GM23248 (cell line): ENCODE results near the gene MAGEB18. TPM values are rescaled to one million over a fixed set of nuclear protein-coding genes. Genes with fewer than 3 reads are reported as not detected.

ENCODE experiments used
- DNase-seq: peaks from one replicate; pipeline ENCODE4 v3.0.0-alpha.2; 2015
- H2AFZ ChIP-seq: fragments of 200-600 bp; sonication (generic); 2 replicates; pipeline ENCODE4 v1.6.1; 2016; ENCODE audit warnings: antibody characterized with exemption
- H3F3A ChIP-seq: fragments of 200-600 bp; sonication (generic); 2 replicates; pipeline ENCODE4 v1.6.1; 2016; ENCODE audit warnings: mild to moderate bottlenecking, antibody characterized with exemption, mixed run types; ENCODE audit not compliant: insufficient read depth
- H3K27ac ChIP-seq: fragments of 200-600 bp; sonication (generic); 2 replicates; pipeline ENCODE4 v1.5.1; 2016; ENCODE audit warnings: mild to moderate bottlenecking
- H3K27me3 ChIP-seq: fragments of 200-600 bp; sonication (generic); replicated peaks from 2 replicates; pipeline ENCODE4 v1.6.1; 2016; ENCODE audit warnings: mild to moderate bottlenecking; ENCODE audit not compliant: insufficient read depth
- H3K36me3 ChIP-seq: fragments of 200-600 bp; sonication (generic); 2 replicates; pipeline ENCODE4 v1.6.1; 2016; ENCODE audit warnings: low read depth, mild to moderate bottlenecking
- H3K4me1 ChIP-seq: fragments of 200-600 bp; sonication (generic); 2 replicates; pipeline ENCODE4 v1.6.1; 2016; ENCODE audit warnings: mild to moderate bottlenecking; ENCODE audit not compliant: insufficient read depth
- H3K4me2 ChIP-seq: fragments of 200-600 bp; sonication (generic); one replicate; pipeline ENCODE4 v1.6.1; 2016; ENCODE audit warnings: mild to moderate bottlenecking; ENCODE audit not compliant: unreplicated experiment
- H3K4me3 ChIP-seq: fragments of 200-600 bp; sonication (generic); 2 replicates; pipeline ENCODE4 v1.5.1; 2016; ENCODE audit warnings: mild to moderate bottlenecking
- H3K79me2 ChIP-seq: fragments of 200-600 bp; sonication (generic); 2 replicates; pipeline ENCODE4 v1.6.1; 2016; ENCODE audit warnings: mild to moderate bottlenecking; ENCODE audit not compliant: insufficient read depth
- H3K9ac ChIP-seq: fragments of 200-600 bp; sonication (generic); 2 replicates; pipeline ENCODE4 v1.6.1; 2016; ENCODE audit warnings: mild to moderate bottlenecking
- H3K9me2 ChIP-seq: fragments of 200-600 bp; sonication (generic); 2 replicates; pipeline ENCODE4 v1.6.1; 2016; ENCODE audit warnings: mixed run types, mild to moderate bottlenecking, moderate library complexity; ENCODE audit not compliant: insufficient read depth
- H3K9me3 ChIP-seq: fragments of 200-600 bp; sonication (generic); one replicate; pipeline ENCODE4 v1.6.1; 2017; ENCODE audit warnings: low read depth
- H4K20me1 ChIP-seq: fragments of 200-600 bp; sonication (generic); 2 replicates; pipeline ENCODE4 v1.6.0; 2016; ENCODE audit not compliant: insufficient read depth
- EZH2 ChIP-seq: fragments of 200-600 bp; sonication (generic); IDR thresholded peaks from 2 replicates; pipeline ENCODE4 v1.6.1; 2018; ENCODE audit warnings: antibody characterized with exemption, mild to moderate bottlenecking; ENCODE audit not compliant: insufficient read depth, poor library complexity, severe bottlenecking
- EZH2phosphoT487 ChIP-seq: fragments of 200-600 bp; sonication (generic); IDR thresholded peaks from 2 replicates; pipeline ENCODE4 v1.6.1; 2018; ENCODE audit warnings: antibody characterized with exemption, moderate library complexity, mild to moderate bottlenecking, low read depth; ENCODE audit not compliant: insufficient read depth
- WGBS, 2 experiments: methylation state at CpG; one replicate each; pipeline ENCODE4 v1.1.6; 2015 to 2017; ENCODE audit warnings: low lambda C conversion rate in 2 of 2, low coverage in 1 of 2; ENCODE audit errors: missing lambda C conversion rate in 2 of 2; 5-methylcytosine and 5-hydroxymethylcytosine counted together
- in situ Hi-C: fragments of 300-500 bp; cut with MboI; formaldehyde crosslinking; loops from 2 replicates; pipeline ENCODE4 v1.15.0; 2020
- polyA plus RNA-seq: library from polyadenylated mRNA; unstranded; fragments of >200 nt; fragmentation: Nextera tagmentation; extraction: Ambion mirVana; gene quantifications from 2 replicates; pipeline ENCODE4 v1.2.1, GENCODE V29; 2016
- total RNA-seq: library from RNA; depleted of rRNA; stranded (reverse); fragments of >200 nt; shearing (Covaris generic); gene quantifications from 2 replicates; pipeline ENCODE4 v1.2.3, GENCODE V29; 2014; rRNA removed

Gene MAGEB18
- total RNA-seq (not detected in 2 replicates), polyA plus RNA-seq (not detected in 2 replicates)

- Histone ChIP-seq H3K4me2 (no peak within 1 kb of the TSS), H3K9me3 (no peaks in the 10 kb centered on the region), H3K27me3 (no peaks in the 10 kb centered on the region), H3K9ac (no peak within 1 kb of the TSS), H3K36me3 (no peaks in the 10 kb centered on the region), H3K9me2 (no peaks in the 10 kb centered on the region), H3F3A (no peaks in the 10 kb centered on the region), H2AFZ (no peak within 1 kb of the TSS), H3K27ac (no peak within 1 kb of the TSS), H4K20me1 (no peaks in the 10 kb centered on the region), H3K79me2 (no peaks in the 10 kb centered on the region), H3K4me1 (no peaks in the 10 kb centered on the region), H3K4me3 (no peak within 1 kb of the TSS)
- in situ Hi-C loops: no loop called here
- DNase-seq: no peak
- TF ChIP-seq EZH2 (no peak), EZH2phosphoT487 (no peak)
- WGBS, 2 experiments: 50 to 64% methylated on average over 9 to 11 of the region's 11 CpGs
Observed at GRCh38 chrX:26138274-26138673, at the start of gene MAGEB18. Gene MAGEB18 (plus strand): TSS chrX:26138343. CDS start chrX:26138986, 643 bp downstream.

GRCh38 chrX:26100421-26100920 is 37.7 kb upstream of the MAGEB18 start:
- Histone ChIP-seq H3K27me3 (no peaks in the 10 kb centered on the region), H2AFZ (no peak overlapping the region), H3K79me2 (no peaks in the 10 kb centered on the region), H3K36me3 (no peaks in the 10 kb centered on the region), H3F3A (no peaks in the 10 kb centered on the region), H3K4me2 (no peak overlapping the region), H3K9me2 (no peaks in the 10 kb centered on the region), H4K20me1 (no peaks in the 10 kb centered on the region), H3K4me1 (no peaks in the 10 kb centered on the region), H3K9me3 (no peaks in the 10 kb centered on the region), H3K9ac (no peak overlapping the region), H3K4me3 (no peak overlapping the region), H3K27ac (no peak overlapping the region)
- in situ Hi-C loops: no loop called here
- 26 to 45% methylated on average over 2 to 3 of the region's 3 CpGs for WGBS, 2 experiments
- TF ChIP-seq EZH2phosphoT487: no peak
- no peak for TF ChIP-seq EZH2
- DNase-seq: no peak

- Histone ChIP-seq H3K36me3 (no peaks in the 10 kb centered on the region), H3K4me3 (no peak overlapping the region), H3K79me2 (no peaks in the 10 kb centered on the region), H3K4me2 (no peak overlapping the region), H3K9me2 (no peaks in the 10 kb centered on the region), H4K20me1 (no peaks in the 10 kb centered on the region), H3K27me3 (no peaks in the 10 kb centered on the region), H3K27ac (no peak overlapping the region), H3K9me3 (no peaks in the 10 kb centered on the region), H3F3A (no peaks in the 10 kb centered on the region), H3K9ac (no peak overlapping the region), H3K4me1 (no peaks in the 10 kb centered on the region), H2AFZ (no peak overlapping the region)
- no peak for DNase-seq
- WGBS, 2 experiments: 50 to 71% methylated on average over 1 of the region's 1 CpG
- TF ChIP-seq EZH2phosphoT487 (no peak), EZH2 (no peak)
- in situ Hi-C loops: no loop called here
Observed at GRCh38 chrX:26109142-26109541, 29.0 kb upstream of the MAGEB18 start.

- Histone ChIP-seq H3K36me3 (no peaks in the 10 kb centered on the region), H2AFZ (no peak overlapping the region), H4K20me1 (no peaks in the 10 kb centered on the region), H3K9me3 (no peaks in the 10 kb centered on the region), H3K27me3 (no peaks in the 10 kb centered on the region), H3K4me3 (no peak overlapping the region), H3K9ac (no peak overlapping the region), H3K4me1 (no peaks in the 10 kb centered on the region), H3K9me2 (no peaks in the 10 kb centered on the region), H3F3A (no peaks in the 10 kb centered on the region), H3K27ac (no peak overlapping the region), H3K79me2 (no peaks in the 10 kb centered on the region), H3K4me2 (no peak overlapping the region)
- 0 to 15% methylated on average over 2 of the region's 2 CpGs for WGBS, 2 experiments
- no peak for DNase-seq
- in situ Hi-C loops: no loop called here
- no peak for TF ChIP-seq EZH2
- TF ChIP-seq EZH2phosphoT487: no peak
Observed at GRCh38 chrX:26146024-26146423, 7.9 kb downstream of the MAGEB18 start.

GRCh38 chrX:26160301-26160700 is 22.2 kb downstream of the MAGEB18 start, which contains the start of gene MAGEB6B:
Gene MAGEB6B (plus strand): TSS chrX:26160601. CDS start chrX:26160601, 0 bp downstream.
- WGBS, 2 experiments: 63 to 80% methylated on average over 9 of the region's 10 CpGs
- Histone ChIP-seq H3F3A (no peaks in the 10 kb centered on the region), H3K4me3 (no peak within 1 kb of the TSS), H2AFZ (no peak within 1 kb of the TSS), H3K36me3 (no peaks in the 10 kb centered on the region), H3K27ac (no peak within 1 kb of the TSS), H3K79me2 (no peaks in the 10 kb centered on the region), H4K20me1 (no peaks in the 10 kb centered on the region), H3K4me1 (no peaks in the 10 kb centered on the region), H3K9ac (no peak within 1 kb of the TSS), H3K27me3 (no peaks in the 10 kb centered on the region), H3K9me3 (no peaks in the 10 kb centered on the region), H3K4me2 (no peak within 1 kb of the TSS), H3K9me2 (no peaks in the 10 kb centered on the region)
- DNase-seq: no peak
- TF ChIP-seq EZH2phosphoT487 (no peak), EZH2 (no peak)
- in situ Hi-C loops: no loop called here

Other genes with a start within 250 kb of the MAGEB18 start
- gene MAGEB6B, start 22.3 kb downstream of the MAGEB18 start, total RNA-seq: not detected in 2 replicates
- gene MAGEB6B, start 22.3 kb downstream of the MAGEB18 start, polyA plus RNA-seq: not detected in 2 replicates
- gene MAGEB6, start 54.1 kb downstream of the MAGEB18 start, total RNA-seq: not detected in 2 replicates
- gene MAGEB6, start 54.1 kb downstream of the MAGEB18 start, polyA plus RNA-seq: not detected in 2 replicates
- gene MAGEB5, start 77.8 kb downstream of the MAGEB18 start, total RNA-seq: not detected in 2 replicates
- gene MAGEB5, start 77.8 kb downstream of the MAGEB18 start, polyA plus RNA-seq: not detected in 2 replicates